ENCODE measurements around the gene TGM2. TPM values are rescaled to one million over a fixed set of nuclear protein-coding genes. Genes with fewer than 3 reads are reported as not detected.

The TGM2 gene
- total RNA-seq, 2 donors from 2014 or later: 0.37 to 0.76 TPM

- H3K4me1 Mint-ChIP-seq: peaks cover 2% of the 10 kb centered on the region
- DNase-seq (no peak), ATAC-seq (no peak)
- no peaks in the 10 kb centered on the region for H3K9me3 ChIP-seq (ENCODE audit: control insufficient read depth, low read length, poor library complexity, severe bottlenecking)
- no peak overlapping the region for H3K27ac Mint-ChIP-seq
- no peak overlapping the region for H3K4me3 Mint-ChIP-seq
- H3K36me3 Mint-ChIP-seq (ENCODE audit: low read depth): peaks cover 3% of the 10 kb centered on the region
- H3K27me3 Mint-ChIP-seq: peaks cover 23% of the 10 kb centered on the region
These were observed 39.9 kb upstream of the TGM2 start for GRCh38 chr20:38205001-38205400.

DNA sequence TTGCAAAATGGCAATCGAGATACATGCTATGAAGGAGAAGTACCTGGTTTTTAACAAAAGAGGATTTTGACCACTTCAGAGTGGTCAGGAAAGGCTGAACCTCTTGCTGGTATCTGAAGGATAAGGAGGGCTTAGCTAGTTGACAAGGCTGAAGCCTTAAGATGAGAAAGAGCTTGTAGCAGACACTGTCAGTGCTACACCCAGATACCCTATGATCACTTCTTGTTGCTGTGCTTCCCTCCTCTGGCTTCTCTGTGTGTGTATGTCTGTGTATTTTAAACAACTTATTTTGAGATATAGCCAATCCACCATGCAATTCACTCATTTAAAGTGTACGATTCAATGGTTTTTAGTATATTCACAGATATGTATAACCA lies 38.9 kb upstream of the TGM2 start:
- ATAC-seq (no peak), DNase-seq (no peak)
- H3K4me3 Mint-ChIP-seq: no peak overlapping the region
- H3K27me3 Mint-ChIP-seq: peaks cover 26% of the 10 kb centered on the region
- H3K9me3 ChIP-seq (ENCODE audit: control insufficient read depth, low read length, poor library complexity, severe bottlenecking): no peaks in the 10 kb centered on the region
- H3K4me1 Mint-ChIP-seq: peaks cover 2% of the 10 kb centered on the region
- peaks cover 3% of the 10 kb centered on the region for H3K36me3 Mint-ChIP-seq (ENCODE audit: low read depth)
- no peak overlapping the region for H3K27ac Mint-ChIP-seq

GRCh38 chr20:38203337-38203980 lies 38.4 kb upstream of the TGM2 start:
- no peak for ATAC-seq
- Mint-ChIP-seq H3K27me3 (peaks cover 22% of the 10 kb centered on the region), H3K27ac (no peak overlapping the region), H3K4me1 (peaks cover 2% of the 10 kb centered on the region), H3K36me3 (ENCODE audit: low read depth) (peaks cover under 1% of the 10 kb centered on the region), H3K4me3 (no peak overlapping the region)
- H3K9me3 ChIP-seq (ENCODE audit: control insufficient read depth, low read length, poor library complexity, severe bottlenecking): no peaks in the 10 kb centered on the region
- DNase-seq: no peak

DNA sequence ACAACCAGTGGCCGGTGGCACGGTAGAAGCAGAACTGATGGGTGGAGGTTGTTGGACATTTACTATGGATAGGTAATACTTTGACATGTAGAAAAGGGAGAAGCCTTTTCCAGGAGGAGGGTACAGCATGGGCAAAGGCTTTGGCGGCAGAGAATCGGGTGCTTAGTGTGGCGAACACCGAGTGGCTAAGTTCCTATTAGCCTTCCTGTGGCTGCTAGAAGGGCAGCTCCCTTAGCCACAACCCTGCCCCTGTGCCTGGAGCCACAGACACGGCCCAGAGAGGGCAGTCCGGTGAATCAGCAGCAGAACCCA lies 37.9 kb upstream of the TGM2 start:
- no peak for DNase-seq
- no peaks in the 10 kb centered on the region for H3K9me3 ChIP-seq (ENCODE audit: control insufficient read depth, low read length, poor library complexity, severe bottlenecking)
- H3K4me1 Mint-ChIP-seq: peaks cover 2% of the 10 kb centered on the region
- H3K36me3 Mint-ChIP-seq (ENCODE audit: low read depth): no peaks in the 10 kb centered on the region
- no peak overlapping the region for H3K4me3 Mint-ChIP-seq
- no peak overlapping the region for H3K27ac Mint-ChIP-seq
- H3K27me3 Mint-ChIP-seq: peaks cover 18% of the 10 kb centered on the region
- ATAC-seq: no peak

DNA sequence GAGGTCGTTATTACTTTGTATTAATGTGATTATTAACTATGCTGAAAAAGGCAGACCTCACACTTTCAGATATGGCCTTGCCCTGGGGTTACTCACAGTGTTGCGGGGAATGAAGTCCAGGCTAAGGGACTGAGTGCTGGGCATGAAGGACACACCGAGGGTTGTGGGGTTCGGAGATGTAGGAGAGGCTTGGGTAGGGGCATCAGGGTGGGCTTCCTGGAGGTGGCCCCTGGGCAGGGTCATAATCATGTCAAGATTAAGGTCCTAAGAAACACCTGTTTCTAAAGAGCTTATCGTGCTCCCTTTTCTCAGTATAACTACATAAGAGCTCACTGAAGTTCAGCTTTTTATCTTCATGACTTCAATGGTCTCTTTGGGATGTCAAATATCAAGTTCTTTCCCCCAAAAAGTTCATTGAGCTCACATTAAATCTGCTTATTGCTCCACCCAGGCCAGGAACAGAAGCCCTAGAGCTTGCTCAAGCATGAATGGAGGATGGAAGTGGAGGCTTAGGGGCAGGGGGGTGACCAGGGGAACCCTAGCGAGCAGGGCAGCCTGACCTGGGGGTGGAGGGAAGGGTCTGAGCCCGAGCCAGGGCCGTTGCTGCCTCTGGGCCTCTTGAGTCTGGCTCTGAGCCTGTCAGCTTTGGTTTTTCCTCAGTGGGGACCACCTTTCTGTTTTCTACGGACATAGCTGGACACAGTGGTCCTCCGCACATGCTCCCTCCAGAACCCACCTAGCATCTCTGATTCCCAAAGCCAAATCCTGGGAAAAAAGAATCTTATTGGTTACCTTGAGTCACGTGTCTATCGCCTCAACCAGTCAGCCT lies 37.3 kb upstream of the TGM2 start:
- no peak overlapping the region for H3K27ac Mint-ChIP-seq
- H3K36me3 Mint-ChIP-seq (ENCODE audit: low read depth): no peaks in the 10 kb centered on the region
- DNase-seq (no peak), ATAC-seq (no peak)
- H3K27me3 Mint-ChIP-seq: peaks cover 19% of the 10 kb centered on the region
- H3K4me3 Mint-ChIP-seq: no peak overlapping the region
- H3K4me1 Mint-ChIP-seq: peaks cover 3% of the 10 kb centered on the region
- H3K9me3 ChIP-seq (ENCODE audit: control insufficient read depth, low read length, poor library complexity, severe bottlenecking): no peaks in the 10 kb centered on the region

DNA sequence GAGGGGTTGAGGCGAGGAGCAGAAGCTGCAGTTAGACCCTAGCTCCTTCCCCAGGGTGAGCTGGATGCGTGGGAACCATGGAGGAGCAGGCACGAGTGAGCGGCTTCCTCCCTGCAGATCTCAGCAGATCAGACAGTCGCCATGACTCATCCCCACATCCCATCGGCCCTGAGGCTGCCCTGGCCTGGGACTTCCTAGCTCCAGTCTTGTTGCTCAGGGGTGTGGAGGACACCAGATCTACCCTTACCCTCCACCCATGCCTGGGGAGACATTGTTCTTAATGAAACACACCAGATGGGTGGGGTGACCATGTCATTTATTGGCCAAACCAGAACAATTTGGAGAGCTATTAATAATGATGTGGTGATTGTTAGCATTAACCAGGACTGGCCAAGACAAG lies 36.3 kb upstream of the TGM2 start:
- H3K36me3 Mint-ChIP-seq (ENCODE audit: low read depth): no peaks in the 10 kb centered on the region
- H3K9me3 ChIP-seq (ENCODE audit: control insufficient read depth, low read length, poor library complexity, severe bottlenecking): no peaks in the 10 kb centered on the region
- no peak overlapping the region for H3K27ac Mint-ChIP-seq
- no peak overlapping the region for H3K4me3 Mint-ChIP-seq
- no peak for DNase-seq
- peaks cover 21% of the 10 kb centered on the region for H3K27me3 Mint-ChIP-seq
- H3K4me1 Mint-ChIP-seq: peaks cover 5% of the 10 kb centered on the region
- ATAC-seq: no peak

DNA sequence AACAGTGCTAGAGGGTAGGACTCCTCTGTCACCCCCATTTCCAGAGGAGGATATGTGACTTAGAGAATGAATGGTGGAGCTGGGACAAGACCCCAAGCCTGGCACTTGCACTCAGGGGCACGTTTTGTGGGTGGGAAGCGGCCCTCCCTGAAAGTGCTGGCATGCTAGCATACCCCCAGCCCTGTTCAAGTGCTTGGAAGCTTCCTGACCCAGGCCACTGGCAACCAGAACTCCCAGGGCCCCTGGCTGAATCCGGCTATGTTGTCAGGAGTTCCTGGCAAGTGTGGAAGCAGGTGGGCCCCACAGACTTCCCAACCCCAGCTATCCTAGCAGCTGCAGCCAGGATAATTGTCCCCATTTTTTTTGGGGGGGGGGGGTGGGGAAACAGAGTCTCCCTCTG lies 35.6 kb upstream of the TGM2 start:
- no peak overlapping the region for H3K4me3 Mint-ChIP-seq
- H3K36me3 Mint-ChIP-seq (ENCODE audit: low read depth): no peaks in the 10 kb centered on the region
- no peaks in the 10 kb centered on the region for H3K9me3 ChIP-seq (ENCODE audit: control insufficient read depth, low read length, poor library complexity, severe bottlenecking)
- peaks cover 5% of the 10 kb centered on the region for H3K4me1 Mint-ChIP-seq
- ATAC-seq (no peak), DNase-seq (no peak)
- no peak overlapping the region for H3K27ac Mint-ChIP-seq
- H3K27me3 Mint-ChIP-seq: peaks cover 22% of the 10 kb centered on the region

- Mint-ChIP-seq H3K36me3 (ENCODE audit: low read depth) (no peaks in the 10 kb centered on the region), H3K27me3 (peaks cover 27% of the 10 kb centered on the region), H3K4me1 (peaks cover 5% of the 10 kb centered on the region), H3K4me3 (no peak overlapping the region), H3K27ac (no peak overlapping the region)
- ATAC-seq (no peak), DNase-seq (no peak)
- no peaks in the 10 kb centered on the region for H3K9me3 ChIP-seq (ENCODE audit: control insufficient read depth, low read length, poor library complexity, severe bottlenecking)
These were observed 34.7 kb upstream of the TGM2 start for GRCh38 chr20:38199501-38200390.

- peaks cover 23% of the 10 kb centered on the region for H3K27me3 Mint-ChIP-seq
These were observed 33.3 kb upstream of the TGM2 start for GRCh38 chr20:38198238-38198861.

DNA sequence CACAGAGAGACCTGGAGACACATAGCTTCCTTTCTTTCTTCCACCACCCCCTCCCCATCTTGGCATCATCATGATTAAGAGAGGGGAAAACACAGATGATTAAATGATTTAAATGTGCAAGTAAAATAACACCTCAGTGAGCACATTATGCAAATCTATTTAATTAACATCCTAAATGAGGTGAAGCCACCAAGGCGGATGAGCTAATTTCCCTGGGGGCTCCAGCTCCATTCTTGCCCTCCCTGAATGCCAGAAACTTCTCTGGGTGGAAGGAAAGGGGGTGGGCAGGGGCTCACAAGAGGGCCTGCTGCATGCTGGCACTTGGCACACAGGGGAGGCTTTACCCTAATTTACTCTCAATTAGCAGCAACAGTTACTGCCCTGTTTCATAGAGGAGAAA lies 32.5 kb upstream of the TGM2 start:
- no peaks in the 10 kb centered on the region for H3K9me3 ChIP-seq (ENCODE audit: control insufficient read depth, low read length, poor library complexity, severe bottlenecking)
- H3K27me3 Mint-ChIP-seq: peaks cover 23% of the 10 kb centered on the region
- no peaks in the 10 kb centered on the region for H3K36me3 Mint-ChIP-seq (ENCODE audit: low read depth)
- H3K4me1 Mint-ChIP-seq: peaks cover 4% of the 10 kb centered on the region
- DNase-seq (no peak), ATAC-seq (no peak)
- no peak overlapping the region for H3K4me3 Mint-ChIP-seq
- no peak overlapping the region for H3K27ac Mint-ChIP-seq

More at GRCh38 chr20:38198238-38198861, 33.3 kb upstream of the TGM2 start:
- DNase-seq: no peak
- no peak overlapping the region for H3K4me3 Mint-ChIP-seq
- no peak overlapping the region for H3K27ac Mint-ChIP-seq
- no peaks in the 10 kb centered on the region for H3K9me3 ChIP-seq (ENCODE audit: control insufficient read depth, low read length, poor library complexity, severe bottlenecking)
- ATAC-seq: no peak
- H3K36me3 Mint-ChIP-seq (ENCODE audit: low read depth): no peaks in the 10 kb centered on the region
- peaks cover 4% of the 10 kb centered on the region for H3K4me1 Mint-ChIP-seq

DNA sequence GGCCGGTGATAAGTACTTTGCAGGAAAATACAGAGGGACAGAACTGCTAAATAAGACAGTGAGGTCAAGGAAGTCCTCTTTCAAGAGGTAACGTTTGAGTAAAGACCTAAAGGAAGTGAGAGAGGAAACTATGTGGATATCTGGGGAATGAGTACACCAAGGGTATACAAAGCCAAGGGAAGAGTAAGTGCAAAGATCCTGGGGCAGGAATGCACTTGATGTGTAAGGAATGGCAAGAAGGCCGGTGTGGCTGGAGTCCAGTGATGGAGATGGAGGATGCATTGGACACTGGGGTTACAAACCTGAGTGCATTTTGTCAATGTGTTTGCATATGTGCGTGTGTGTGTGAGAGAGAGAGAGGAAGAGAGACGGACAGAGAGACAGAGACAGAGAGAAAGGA lies 32.1 kb upstream of the TGM2 start:
- Mint-ChIP-seq H3K4me1 (peaks cover 4% of the 10 kb centered on the region), H3K27ac (no peak overlapping the region), H3K4me3 (no peak overlapping the region), H3K27me3 (peaks cover 23% of the 10 kb centered on the region), H3K36me3 (ENCODE audit: low read depth) (no peaks in the 10 kb centered on the region)
- H3K9me3 ChIP-seq (ENCODE audit: control insufficient read depth, low read length, poor library complexity, severe bottlenecking): no peaks in the 10 kb centered on the region
- no peak for ATAC-seq
- DNase-seq: no peak

GRCh38 chr20:38196592-38196991 lies 31.5 kb upstream of the TGM2 start:
- no peaks in the 10 kb centered on the region for H3K9me3 ChIP-seq (ENCODE audit: control insufficient read depth, low read length, poor library complexity, severe bottlenecking)
- peaks cover 4% of the 10 kb centered on the region for H3K4me1 Mint-ChIP-seq
- no peak overlapping the region for H3K4me3 Mint-ChIP-seq
- H3K36me3 Mint-ChIP-seq (ENCODE audit: low read depth): no peaks in the 10 kb centered on the region
- DNase-seq (no peak), ATAC-seq (no peak)
- no peak overlapping the region for H3K27ac Mint-ChIP-seq
- peaks cover 25% of the 10 kb centered on the region for H3K27me3 Mint-ChIP-seq

GRCh38 chr20:38196076-38196475 lies 31.0 kb upstream of the TGM2 start:
- H3K27me3 Mint-ChIP-seq: peaks cover 30% of the 10 kb centered on the region
- H3K4me1 Mint-ChIP-seq: peaks cover 4% of the 10 kb centered on the region
- no peaks in the 10 kb centered on the region for H3K36me3 Mint-ChIP-seq (ENCODE audit: low read depth)
- no peak overlapping the region for H3K4me3 Mint-ChIP-seq
- no peak for ATAC-seq
- no peaks in the 10 kb centered on the region for H3K9me3 ChIP-seq (ENCODE audit: control insufficient read depth, low read length, poor library complexity, severe bottlenecking)
- no peak overlapping the region for H3K27ac Mint-ChIP-seq
- no peak for DNase-seq
